GF-D8 (cell line): ENCODE data around the gene MOGAT2.

ENCODE experiments used
- DNase-seq: peaks from one replicate; lab custom pipeline; 2025; lab: John Stamatoyannopoulos, UW

Gene MOGAT2

DNA sequence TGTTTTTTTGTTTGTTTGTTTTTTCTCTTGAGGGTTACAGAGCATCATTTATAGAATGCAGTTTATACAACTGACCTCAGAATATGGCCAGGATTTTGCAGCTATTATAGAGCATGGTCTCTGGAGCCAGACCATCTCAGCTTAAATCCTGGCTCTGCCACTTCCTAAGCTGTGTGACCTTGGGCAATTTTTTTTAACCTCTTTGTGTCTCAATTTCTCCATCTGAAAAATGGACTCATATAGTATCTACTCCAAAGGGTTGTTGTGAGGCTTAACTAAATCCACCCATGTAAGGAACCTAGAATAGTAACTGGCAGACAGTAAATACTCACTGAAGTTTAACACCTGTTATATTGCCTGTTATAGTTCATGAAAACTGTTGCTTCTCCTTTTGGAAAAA is 42.6 kb downstream of the MOGAT2 start:
- no peak for DNase-seq

DNA sequence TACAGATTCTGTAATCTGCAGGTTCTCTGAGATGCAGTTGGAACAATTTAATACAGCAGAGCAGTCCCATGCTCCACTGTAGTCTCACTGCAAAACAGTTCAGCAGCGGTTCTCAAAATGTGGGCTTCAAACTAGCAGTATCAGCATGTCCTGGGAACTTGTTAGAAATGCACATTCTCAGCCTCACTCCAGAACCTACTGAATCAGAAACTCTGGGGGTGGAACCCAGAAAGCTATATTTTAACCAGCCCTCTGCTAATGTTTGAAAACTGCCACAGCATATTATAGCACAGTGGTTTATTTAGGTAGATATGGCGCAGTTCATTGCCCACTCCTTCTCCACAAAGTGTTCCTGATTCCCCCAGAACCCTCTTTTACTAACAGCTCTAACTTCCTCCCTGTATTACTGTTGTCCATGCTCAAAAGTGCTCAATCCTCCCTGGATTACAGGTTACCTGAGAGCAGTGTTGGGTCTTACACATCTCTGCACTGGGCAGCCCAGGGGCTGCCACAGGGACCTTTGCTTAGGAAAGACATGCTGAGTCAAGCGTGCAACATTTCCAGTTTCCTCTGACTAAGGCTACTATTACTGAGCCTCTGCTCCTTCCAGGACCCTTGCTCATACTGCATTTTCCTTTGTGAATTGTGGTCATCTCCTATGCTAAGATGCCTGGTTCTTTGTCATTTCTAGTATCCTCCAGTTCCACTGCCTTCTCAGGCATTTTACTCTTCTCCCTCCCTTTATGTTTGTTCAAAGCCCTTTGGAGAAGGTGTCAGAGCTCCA is 43.3 kb downstream of the MOGAT2 start:
- DNase-seq: no peak

GRCh38 chr11:75762158-75762557 is 44.5 kb downstream of the MOGAT2 start:
- DNase-seq: no peak

DNA sequence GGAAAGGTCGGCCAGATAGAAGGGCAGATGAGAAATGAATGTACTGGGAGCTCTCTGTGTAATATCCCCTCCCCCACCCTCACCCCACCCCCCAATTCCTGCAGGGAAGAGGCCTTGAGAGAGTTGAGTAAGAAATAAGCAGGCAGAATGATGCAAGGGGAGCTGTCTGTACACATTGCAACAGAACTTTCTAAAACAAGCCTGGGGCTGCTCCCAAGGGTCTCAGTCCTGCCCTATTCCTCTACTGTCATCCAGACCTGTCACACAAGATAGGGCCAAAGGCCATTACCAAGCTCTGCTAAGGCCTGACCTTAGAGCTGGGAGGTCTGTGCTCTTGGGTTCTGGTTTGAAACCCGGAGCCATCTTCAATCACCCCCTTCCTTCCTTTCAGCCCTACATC is 45.2 kb downstream of the MOGAT2 start:
- DNase-seq: no peak

- no peak for DNase-seq
Observed at GRCh38 chr11:75763846-75764245, 46.2 kb downstream of the MOGAT2 start.

DNA sequence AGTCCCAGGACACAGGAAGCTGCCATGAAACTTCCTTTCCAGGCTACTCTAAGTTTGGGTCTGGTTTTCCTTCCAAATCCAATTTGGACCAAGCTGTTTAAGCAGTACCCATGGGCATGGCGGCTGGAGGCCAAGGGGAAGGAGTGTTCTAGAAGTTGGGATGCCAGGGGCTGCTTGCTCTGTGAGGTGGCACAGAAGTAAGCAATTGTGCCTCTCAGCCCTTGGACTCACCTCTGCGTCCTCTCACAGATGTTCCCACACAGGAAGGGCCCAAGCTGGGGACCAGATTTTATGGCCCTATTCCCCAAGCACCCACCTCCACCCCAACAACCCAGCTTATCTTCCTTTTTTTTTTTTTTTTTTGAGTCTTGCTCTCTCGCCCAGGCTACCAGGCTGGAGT is 47.5 kb downstream of the MOGAT2 start:
- no peak for DNase-seq

DNA sequence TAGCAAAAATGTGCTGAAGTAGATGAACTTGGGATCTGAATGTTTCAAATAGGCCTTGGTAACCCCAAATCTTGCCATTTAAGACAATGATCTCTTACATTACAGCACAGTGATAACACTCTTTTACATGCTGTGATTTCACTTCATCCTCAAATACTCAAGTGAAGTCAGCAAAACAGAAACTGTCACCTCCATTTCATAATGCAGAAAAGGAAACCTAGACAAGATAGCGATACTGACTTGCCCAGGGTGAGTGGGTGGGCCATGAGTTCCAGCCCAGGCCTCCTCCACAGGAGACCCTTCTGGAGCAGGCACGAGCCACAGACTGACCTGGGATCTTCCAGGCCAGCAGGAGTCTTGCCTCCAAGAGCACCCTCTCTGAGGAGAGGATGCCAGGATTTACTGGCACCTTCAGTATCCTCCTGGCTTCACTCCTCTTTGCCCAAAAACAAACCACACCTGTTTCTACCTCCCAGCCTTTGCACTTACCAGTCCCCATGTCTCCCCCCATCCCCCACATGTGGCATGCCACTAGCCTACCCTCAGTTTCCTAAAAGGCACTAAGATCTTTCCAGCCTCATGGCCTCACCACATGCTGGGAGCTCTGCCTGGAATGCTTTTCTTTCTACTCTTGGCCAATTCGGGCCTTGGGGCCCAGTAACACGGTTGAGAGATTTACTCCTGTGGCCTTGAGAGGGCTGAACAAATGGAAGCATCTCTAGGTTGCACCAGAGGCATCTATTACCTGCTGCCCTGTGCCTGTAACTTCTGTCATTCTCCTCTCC is 49.0 kb downstream of the MOGAT2 start:
- DNase-seq: no peak

GRCh38 chr11:75767228-75767572 is 49.6 kb downstream of the MOGAT2 start:
- no peak for DNase-seq

GRCh38 chr11:75767793-75768111 is 50.1 kb downstream of the MOGAT2 start:
- DNase-seq: no peak

- DNase-seq: peak; percentile 70
Observed at GRCh38 chr11:75768112-75768908, 50.7 kb downstream of the MOGAT2 start, which contains the start of gene DGAT2. Gene DGAT2 (plus strand): TSS chr11:75768778. CDS start chr11:75768992, 214 bp downstream.

DNA sequence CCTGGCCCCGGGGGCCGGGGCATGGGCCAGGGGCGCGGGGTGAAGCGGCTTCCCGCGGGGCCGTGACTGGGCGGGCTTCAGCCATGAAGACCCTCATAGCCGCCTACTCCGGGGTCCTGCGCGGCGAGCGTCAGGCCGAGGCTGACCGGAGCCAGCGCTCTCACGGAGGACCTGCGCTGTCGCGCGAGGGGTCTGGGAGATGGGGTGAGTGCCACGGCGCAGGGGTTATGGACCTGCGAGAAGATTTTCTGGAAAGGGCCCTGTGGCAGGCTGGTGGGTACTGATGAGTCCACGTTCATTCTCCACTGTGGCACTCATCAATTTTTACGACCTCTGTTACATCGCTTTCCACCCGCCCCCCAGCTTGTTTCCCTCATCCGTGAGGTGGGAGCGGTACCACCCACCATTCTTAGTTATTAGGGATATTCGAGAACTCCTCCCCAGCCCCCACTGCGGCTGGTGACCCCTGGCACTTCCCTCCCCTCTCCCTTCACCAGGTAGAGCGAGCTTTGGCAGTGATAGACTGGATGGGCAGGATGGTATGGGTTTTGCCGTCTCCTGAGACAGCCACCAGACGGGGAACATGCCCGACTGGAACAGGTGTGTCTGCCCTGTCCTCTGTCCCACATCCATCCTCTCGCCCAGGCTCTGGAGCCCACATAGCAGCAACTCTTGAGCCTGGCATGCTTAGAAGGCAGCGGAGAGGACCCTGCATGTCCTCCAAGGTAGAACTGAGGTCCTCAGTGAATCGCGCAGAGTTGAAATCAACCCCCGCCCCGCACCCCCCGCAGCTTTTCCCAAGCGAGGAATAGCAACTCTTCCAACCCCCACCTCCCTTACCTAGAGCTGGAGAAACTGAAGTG is 51.5 kb downstream of the MOGAT2 start:
- DNase-seq: no peak

- DNase-seq: no peak
Observed at GRCh38 chr11:75770102-75770501, 52.5 kb downstream of the MOGAT2 start.

GRCh38 chr11:75771646-75772410 is 54.2 kb downstream of the MOGAT2 start:
- no peak for DNase-seq

DNA sequence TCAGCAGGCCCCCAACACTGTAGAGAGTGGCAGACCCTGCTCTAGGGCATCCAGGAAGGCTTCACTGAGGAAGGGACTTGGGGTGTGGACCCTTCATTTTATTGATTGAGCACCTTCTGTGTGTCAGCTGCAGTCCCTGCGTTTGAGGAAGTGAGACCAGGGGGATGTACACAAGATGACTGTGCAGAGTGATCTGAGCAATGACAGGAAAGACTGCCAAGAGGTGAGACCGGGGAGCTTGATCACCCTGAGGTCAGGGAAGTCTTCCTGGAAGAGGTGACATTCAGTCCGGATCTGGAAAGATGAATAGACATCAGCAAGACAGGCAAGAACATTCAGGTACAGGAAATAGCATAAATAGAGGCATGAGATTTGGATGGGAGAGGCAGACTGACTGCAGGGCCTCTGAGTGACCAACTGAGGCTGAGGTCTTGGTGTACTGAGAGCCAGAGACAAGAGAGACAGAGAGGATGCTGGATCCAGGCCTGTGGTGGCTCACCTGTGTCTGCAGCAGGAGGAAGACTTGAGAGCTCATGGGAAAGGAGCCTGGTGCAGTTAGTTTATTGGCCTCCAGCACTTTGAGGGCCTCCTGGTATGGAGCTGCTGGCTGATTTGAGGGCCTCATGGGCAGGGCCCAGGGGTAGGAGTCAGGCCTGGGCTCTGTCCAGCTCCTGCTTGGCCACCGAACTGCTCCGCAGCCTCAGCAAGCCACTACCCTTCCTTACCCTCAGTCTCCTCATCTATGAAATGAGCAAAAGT is 56.1 kb downstream of the MOGAT2 start:
- DNase-seq: peak; percentile 35

DNA sequence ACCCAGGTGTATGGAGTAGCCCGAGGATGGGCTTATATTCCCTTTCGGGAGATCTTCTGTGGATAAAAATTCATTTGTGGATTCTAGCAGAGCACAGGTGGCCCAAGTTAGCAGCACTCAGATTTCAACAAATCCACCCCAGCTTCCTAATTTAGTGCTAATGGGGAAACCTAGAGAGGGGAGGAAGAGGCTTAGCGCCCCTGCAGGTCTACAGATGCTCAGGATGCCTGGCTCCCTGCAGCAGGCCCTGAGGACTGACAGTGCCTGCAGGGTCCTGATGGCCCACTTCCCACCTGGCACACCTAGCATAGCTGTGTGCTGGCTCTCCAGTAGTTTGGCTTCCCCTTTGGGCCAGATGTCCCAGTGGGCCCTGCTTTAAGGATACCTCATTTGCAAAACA is 57.4 kb downstream of the MOGAT2 start:
- DNase-seq: no peak

DNA sequence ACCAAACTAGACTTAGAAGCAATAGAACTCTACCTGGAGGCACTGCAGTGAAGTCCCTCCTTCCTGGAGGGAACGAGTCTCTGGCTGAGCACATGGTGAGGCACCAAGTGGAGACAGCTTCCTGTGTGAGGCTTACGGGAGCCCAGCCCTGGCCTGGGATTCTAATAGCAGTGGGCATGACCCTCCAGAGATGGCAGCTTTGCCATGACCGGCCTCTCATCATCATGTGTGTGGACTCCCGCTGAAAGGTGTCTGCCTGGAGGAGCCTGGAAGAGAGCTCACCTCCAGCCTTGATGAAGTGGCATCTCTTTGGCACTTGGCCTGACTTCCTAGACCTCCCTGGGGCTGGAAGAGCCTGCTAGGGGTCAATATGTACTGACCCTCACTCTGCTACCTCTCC is 58.9 kb downstream of the MOGAT2 start:
- no peak for DNase-seq

DNA sequence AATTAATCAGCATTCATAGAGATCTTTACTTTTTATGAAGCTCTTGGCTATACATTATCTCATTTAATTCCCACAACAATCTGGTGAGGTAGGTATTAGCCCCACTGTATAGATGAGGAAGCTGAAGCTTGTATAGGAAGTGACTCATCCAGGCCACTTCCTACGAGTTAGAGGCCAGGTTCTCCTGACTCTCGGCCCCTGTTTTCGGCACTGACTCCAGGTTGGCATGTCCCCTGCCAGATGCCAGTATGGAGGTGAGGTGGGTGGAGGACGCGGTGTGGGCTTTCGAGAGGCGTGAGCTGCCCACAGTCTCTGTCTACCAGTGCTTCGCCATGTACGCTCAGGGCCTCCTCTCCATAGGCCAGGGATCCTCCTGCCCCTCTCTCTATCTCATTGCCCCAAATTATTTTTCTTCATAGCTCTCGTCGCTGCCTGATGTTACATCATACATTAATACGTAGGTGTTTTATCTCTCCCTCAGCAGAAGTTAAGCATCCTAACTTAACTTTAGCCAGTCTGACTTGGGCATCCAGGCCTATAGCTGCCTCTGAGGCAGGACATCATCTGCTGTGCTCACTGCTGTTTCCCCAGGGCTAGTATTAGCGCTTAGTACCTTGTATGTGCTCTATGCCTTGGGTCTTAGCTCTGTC is 59.9 kb downstream of the MOGAT2 start:
- no peak for DNase-seq

GRCh38 chr11:75778962-75779361 is 61.3 kb downstream of the MOGAT2 start:
- no peak for DNase-seq

DNA sequence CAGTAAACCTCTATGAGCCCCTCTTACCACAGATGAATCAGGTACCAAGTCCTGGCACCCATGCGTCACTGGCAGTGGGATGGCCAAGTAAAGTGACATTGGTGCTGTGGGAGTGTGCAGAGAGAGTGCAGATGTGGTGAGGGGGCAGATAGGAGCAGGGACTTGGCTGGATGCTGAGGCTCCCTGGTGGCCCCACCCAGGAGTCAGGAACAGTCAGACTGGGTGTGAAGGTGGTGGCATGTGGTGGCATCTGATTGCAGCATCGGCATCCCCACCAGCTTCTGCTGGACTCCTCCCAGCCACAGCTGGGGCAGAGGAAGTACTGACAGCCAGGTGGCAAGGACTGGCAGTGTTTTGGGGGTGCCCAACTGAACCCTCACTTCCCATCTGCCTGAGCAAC is 62.3 kb downstream of the MOGAT2 start:
- DNase-seq: no peak

DNA sequence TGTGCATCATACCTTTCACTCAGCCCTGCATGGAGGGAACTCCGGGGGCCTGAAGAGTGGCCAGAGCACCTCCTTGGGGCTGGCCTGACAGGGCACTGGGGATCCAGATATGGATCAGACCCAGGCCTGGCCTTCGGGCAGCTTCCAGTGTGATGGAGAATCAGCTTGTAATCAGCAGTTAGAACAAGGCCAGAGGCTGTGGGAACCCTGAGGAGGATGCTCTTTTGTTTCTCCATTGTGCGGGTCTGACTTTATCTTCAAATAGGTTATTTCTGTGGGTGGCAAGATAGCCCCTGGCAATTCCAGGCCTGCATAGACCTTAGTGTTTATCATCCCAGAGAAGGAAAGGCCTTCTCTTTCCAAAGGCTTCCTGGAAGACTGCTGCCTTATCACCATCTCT is 63.2 kb downstream of the MOGAT2 start:
- DNase-seq: no peak
